Activated CD4-positive, alpha-beta T cell treated with anti-CD3 and anti-CD28 coated beads, Interleukin-2, amount 50 U/mL, for 24 hours (primary cell): ENCODE data around the gene POU5F1.
"Not testable (repeated sequence)": the region's sequence is repeated elsewhere in the genome, so short reads cannot be mapped to it uniquely, and the experiment has no call there.

ENCODE experiments used
- DNase-seq, 2 donors: peaks; one replicate each; pipeline ENCODE4 v3.0.0-alpha.2; 2020; ENCODE audit warnings: low read depth in 1 of 2, low spot score in 1 of 2

The POU5F1 gene

DNA sequence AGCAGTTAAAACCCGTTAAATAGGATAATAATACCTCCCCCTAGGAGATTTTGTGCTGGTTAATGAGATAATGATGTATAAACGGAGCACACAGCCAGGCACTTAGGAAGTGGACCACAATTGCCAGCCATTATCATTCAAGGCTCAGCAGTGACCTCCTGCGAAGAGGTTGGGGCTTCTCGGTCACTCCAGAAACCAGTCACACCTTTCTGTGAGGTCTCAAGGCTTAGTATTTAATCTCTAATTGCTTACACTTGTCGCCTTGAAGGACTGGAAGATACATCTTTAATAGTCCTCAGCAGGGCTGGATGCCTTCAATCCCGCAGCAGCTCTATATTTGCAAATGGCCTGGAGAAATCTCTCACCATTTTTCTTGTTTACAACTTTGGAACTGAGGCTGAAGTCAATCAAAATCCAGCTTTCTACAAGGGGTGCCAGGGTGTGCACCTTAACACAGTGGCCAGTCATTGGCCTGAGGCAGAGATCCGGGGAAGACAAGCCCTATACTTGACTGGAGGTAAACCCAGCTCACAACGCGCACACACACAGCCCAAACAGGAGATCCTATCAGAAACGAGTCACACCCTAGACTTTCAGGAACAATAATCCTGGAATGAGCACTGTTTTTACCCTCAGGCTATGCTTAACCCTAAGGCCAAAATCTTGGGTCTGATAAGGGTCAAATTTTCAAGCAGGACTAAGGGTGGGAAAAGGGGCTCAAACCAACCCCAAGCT is 1.2 kb downstream of the POU5F1 start:
- no peak for DNase-seq

DNA sequence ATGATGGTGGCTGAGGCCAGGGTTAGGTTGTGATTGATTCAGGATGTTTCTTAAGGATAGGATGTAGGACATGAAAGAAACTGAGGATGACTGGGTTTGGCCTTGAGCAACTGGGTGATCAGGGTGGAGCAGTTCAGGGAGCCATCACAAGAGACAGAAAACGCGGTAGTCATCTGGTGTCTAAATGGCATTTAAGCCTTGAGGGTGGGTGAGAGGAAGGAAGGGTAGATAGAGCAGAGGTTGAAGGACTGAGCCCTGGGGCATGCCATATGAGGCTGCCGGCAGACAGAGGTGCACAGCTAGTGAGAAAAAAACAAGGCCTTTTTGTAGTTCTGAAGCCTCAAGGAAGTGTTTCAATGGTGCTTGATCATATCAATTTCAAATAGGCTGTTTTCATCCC is 1.9 kb downstream of the POU5F1 start:
- DNase-seq, result no peak

DNA sequence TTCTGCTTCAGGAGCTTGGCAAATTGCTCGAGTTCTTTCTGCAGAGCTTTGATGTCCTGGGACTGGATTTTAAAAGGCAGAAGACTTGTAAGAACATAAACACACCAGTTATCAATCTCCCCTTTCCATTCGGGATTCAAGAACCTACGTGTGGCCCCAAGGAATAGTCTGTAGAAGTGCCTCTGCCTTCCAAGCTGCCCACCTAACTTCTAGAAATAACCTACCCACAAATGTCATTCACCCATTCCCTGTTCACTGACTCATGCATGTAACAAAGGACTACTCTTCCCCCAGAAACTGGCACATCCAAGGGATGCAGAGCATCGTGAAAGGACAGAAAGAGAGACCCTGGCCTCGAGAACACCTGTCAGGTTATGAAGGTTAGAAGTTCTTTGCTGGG is 4.5 kb downstream of the POU5F1 start:
- no peak for DNase-seq

DNA sequence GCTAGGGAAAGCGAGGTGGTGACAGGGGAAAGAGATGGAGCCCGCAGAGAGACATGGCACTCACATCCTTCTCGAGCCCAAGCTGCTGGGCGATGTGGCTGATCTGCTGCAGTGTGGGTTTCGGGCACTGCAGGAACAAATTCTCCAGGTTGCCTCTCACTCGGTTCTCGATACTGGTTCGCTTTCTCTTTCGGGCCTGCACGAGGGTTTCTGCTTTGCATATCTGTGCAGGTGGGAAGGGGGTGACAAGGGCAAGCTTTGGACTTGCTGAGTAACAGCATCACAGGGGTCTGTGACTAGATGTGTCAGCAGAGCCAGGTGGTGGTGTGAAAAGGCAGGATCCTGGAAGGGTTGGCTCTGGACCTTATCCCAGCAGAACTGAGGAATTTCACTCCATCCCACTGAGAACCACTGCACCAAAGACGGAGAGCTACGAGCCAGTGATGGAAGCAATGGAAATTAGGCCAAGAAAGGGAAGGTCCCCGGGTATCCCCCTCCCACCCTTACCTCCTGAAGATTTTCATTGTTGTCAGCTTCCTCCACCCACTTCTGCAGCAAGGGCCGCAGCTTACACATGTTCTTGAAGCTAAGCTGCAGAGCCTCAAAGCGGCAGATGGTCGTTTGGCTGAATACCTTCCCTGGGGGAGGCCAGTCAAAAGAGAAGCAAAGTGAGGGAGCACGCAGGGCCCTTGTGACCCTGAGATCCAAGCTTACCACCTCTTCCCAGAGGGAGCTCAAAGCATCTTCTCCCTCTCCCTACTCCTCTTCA is 5.2 kb downstream of the POU5F1 start:
- DNase-seq, result not testable (repeated sequence)

DNA sequence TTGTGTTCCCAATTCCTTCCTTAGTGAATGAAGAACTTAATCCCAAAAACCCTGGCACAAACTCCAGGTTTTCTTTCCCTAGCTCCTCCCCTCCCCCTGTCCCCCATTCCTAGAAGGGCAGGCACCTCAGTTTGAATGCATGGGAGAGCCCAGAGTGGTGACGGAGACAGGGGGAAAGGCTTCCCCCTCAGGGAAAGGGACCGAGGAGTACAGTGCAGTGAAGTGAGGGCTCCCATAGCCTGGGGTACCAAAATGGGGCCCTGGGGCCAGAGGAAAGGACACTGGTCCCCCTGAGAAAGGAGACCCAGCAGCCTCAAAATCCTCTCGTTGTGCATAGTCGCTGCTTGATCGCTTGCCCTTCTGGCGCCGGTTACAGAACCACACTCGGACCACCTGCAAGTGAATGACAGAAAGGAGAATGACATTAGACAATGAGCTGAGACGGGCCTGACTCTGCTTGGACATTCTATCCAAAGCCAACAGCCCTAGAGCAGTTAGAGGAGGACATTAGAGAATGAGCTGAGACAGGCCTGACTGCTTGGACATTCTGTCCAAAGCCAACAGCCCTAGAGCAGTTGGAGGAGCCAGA is 5.9 kb downstream of the POU5F1 start:
- DNase-seq, result not testable (repeated sequence)

DNA sequence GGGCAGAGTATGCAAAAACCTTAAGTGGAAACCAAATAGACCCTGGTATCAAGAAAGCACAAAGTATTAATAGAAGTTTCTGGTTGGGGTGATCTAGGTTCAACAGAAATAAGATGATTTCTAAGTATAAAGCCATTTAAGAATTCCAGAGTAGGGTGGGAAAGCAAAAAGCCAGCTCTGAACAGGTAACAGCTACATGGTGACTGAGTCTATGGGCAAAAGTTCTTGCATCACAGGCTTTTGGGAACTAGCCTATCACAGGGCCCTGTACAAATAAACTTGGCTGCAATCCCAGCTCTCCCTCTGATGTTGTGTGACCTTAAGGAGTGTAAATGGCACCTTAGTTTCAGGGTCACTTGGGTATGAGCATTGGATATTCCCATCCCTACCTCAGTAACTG is 6.6 kb downstream of the POU5F1 start:
- no peak for DNase-seq

DNA sequence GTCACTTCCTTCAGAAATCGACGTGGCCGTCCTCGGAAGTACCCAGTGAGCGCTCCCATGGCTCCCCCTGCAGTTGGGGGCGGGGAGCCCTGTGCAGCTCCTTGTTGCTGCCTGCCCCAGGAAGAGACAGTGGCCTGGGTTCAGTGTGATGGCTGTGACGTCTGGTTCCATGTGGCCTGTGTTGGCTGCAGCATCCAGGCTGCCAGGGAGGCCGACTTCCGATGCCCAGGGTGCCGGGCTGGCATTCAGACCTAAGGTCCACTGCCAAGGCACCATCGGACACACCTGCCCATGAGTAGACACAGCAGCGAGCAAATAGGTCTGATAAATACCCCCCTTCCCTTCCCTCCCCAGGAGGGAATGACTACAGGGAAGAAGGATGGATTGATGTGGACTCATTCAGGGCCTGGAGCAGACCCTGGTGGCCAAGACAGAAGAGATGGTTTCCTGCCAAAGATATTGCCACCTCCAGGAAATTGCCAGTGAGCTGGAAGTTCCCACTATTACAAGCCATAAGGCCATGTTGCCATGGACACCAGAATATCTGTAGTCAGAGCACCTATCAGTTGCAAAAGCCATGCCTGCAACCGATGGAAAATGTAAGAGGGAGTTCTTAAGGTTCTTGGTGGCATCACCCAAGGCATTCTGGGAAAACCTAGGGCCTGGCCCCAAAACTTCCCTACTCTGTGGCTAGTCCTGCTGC is 7.9 kb downstream of the POU5F1 start:
- DNase-seq, result no peak

DNA sequence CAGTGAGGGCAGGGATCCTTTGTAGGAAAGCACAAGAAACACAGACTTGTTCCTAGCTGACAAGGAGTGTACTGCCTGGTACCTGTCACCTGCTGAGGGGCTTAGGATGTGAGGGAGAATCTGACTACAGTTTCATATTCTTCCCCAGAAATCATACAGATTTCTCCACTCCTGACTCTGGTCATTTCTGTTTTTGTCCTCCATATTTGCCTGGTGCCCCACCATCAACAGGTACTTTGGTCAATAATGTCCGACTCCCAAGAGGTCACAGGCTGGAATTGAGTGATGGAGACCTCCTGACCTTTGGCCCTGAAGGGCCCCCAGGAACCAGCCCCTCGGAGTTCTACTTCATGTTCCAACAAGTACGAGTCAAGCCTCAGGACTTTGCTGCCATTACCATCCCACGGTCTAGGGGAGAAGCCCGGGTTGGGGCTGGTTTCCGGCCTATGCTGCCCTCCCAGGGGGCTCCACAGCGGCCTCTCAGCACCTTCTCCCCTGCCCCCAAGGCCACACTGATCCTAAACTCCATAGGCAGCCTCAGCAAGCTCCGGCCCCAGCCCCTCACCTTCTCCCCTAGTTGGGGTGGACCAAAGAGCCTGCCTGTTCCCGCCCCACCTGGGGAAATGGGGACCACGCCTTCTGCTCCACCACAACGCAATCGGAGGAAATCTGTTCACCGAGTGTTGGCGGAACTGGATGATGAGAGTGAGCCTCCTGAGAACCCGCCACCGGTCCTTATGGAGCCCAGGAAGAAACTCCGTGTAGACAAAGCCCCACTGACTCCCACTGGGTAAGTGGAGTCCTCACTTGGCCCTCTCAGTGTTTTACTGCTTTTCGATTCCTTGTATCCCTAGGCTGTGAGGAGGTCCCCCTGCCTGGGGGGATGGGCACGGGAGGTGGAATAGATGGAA is 9.0 kb downstream of the POU5F1 start:
- no peak for DNase-seq

DNA sequence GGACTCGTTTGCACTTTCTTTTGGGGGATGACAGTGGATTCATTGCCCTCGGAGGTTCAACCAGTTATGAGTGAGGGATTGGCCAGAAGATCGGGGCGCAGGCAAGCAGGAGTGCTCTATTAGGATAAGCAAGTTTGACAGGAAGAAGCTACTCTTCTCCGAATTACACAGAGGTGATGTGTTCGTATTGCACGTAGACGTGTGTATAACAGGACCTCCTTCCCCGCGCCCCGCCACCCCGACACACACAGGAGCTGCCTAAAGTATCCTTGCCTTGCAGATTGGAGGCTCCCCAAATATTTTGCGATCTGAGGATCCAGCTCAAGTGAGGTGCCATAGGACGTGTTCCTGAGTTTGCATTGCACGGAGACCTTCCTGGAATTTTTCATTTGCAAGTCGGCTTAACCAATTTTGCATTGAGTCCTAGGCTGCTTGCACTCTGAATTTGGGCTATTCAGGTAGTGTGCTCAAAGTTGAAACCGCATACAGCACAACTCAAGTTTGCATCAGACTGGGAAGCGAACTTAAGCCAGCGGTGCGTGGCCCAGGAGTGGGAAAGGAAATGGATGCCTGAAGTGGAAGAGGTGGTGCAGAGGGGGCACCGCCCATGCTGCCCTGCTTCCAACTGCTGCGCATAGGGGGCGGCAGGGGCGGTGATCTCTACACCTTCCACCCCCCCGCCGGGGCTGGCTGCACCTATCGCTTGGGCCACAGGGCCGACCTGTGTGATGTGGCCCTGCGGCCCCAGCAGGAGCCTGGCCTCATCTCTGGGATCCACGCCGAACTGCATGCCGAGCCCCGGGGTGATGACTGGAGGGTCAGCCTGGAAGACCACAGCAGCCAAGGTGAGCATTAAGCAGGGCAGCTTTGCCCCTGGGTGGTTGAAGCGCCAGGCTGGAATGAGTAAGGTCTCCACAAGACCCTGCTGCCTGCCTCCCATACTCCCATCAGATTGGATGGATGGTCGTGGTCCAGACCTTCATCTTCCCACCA is 11.3 kb downstream of the POU5F1 start:
- DNase-seq, result peak in 1 of 2 donors; percentile 6

DNA sequence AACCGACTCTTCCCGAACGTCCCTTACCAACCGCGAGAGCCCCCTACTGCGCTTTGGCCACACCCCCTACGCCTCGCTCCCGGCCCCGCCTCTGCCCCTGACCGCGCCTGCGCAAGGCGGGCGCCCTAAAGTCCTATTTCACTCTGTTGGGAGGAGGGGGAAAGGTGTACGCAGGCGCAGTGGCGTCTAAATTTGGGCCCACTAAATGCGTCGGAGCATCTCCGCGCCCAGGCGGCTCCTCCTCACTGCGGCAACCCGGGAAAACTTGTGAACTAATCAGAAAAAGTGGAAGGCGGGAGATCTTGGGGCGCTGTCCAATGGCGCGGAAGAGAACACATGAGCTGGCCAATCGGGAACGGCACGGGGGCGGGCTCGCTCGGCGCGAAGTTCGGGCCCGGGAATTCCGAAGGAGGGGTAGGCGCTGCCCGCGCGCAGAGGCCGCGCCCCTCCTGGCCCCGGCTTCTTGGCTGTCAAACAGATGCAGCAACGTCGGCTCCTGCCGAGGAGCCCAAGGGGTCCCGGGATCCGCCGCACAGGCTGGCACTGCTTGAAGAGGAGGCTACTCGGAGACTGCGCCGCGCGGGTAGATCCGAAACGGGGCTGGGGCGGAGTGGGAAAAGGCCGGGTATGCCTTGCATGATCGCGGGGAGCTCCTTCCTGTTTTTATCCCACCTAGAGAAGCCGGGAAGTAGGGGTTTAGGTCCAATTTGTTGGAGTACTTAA is 12.2 kb downstream of the POU5F1 start, which contains the start of gene TCF19:
Gene TCF19, plus strand, starts transcription at position 450 of the 723 bp plus-strand sequence. CDS start 881 bp downstream, outside the sequence.
- peak; percentile 97 to 99 for DNase-seq

DNA sequence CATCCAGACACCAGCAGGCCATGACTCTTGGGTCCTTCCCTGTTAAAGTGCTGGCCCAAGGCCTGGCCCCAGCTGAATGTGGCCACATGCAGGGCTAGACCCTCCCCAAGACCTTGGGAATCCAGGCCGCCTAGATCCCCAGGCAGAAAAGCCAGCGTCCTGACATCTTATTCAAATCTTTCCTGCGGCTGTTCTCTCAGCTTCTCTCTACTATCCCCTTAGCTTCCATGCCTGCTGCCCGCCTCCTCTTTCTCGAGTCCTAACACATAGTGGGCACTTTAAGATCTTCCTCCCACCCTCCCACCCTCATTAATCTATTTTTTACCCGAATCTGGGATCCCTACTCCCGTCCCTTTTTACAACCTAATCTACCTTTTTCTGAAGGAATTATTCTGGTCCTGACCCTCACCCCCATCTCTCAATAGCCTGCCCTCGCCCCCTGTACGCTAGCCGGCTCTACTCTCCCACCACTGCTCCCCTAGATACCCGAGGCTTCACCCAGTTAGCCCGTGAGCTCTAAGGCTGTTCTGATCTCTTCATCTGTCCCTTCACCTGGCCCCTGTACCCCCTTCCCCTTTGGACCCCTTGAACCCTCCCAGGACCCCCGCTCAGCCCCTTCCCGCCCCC is 12.9 kb downstream of the POU5F1 start, which contains the start of gene CCHCR1:
Gene CCHCR1, minus strand, starts transcription at position 290 of the 627 bp plus-strand sequence. Its CDS starts 202 bp downstream, at position 88.
- no peak for DNase-seq

DNA sequence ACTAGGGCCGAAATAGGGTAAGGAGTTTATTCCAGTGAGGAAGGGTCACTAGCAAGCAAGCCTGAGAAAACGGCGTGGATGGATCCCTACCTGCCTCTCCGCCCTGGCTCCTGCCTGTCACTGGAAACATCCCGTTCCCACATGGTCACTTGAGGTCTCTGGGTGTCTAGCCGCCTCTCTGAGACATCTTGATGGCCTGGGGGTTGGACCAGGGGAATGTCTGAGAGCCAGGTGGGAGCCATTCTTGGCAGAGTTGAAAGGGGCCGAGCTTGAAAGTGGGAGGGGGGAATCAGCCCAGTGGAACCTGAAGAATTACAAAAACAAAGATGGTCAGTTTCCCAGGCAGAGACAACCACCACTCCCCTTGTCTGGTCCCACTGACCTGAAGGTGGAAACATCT is 13.8 kb downstream of the POU5F1 start:
- no peak for DNase-seq

DNA sequence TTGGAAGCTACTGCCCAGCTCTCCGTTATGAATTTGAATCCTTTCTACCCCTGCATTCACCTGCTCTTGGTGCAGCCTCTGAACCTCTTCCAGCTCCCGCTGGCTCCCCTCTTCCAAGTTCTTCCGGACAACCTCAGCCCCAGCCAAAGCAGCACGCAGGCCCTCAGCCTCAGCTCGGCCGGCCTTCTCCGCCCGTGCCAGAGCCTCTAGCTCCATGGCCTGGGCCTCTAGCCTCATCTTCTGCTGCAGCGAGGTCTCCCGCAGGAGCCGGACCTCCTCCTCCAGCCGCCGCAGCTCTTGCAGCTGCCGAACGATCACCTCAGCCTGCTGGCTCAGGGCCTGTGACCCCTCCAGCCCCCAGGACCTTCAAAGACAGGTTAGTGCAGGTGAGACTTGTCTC is 16.0 kb downstream of the POU5F1 start:
- no peak for DNase-seq

DNA sequence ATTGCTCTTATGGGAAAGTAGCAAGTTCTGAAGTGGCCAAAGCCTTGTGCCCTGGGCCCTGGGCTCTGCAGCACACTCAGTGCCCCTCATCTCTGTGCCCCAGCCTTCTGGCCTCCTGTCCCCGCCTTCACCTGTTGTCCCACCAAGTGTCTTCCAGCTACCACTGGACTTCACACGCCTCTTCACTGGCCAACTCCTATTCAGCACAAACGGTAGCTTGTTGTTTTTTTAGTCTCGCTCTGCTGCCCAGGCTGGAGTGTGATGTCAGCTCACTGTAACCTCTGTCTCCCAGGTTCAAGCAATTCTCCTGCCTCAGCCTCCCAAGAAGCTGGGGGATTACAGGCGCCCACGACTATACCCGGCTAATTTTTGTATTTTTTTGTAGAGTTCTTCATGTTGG is 17.7 kb downstream of the POU5F1 start:
- DNase-seq, result no peak

DNA sequence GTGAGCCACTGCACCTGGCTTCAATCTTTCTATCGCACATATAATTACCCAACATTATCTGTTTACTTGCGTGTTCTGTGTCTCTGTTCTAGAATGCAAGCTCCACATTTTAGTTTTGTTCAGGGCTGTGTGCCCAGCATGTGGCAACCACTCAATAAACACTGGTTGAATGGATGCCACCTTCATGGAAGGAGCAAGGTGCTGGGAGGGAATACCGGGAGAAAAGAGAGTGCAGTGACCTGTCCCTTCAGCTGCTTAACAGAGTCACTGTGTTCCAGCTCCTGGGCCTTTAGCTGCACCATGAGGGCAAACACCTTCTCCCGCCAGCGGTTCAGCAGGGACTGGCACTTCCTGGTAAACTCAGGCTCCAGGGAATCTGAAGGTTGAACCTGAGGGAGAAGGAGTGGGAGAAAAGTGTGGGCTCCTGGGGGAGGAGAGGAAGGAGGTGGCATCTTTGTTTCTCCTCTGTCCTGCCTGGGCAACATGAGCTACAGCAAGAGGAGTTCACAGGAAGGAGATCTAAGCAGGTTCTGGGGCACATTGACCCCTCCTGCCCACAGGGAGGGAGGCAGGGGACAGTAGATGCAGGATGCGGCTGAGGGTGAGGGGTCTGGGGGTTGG is 20.5 kb downstream of the POU5F1 start:
- DNase-seq, result no peak

DNA sequence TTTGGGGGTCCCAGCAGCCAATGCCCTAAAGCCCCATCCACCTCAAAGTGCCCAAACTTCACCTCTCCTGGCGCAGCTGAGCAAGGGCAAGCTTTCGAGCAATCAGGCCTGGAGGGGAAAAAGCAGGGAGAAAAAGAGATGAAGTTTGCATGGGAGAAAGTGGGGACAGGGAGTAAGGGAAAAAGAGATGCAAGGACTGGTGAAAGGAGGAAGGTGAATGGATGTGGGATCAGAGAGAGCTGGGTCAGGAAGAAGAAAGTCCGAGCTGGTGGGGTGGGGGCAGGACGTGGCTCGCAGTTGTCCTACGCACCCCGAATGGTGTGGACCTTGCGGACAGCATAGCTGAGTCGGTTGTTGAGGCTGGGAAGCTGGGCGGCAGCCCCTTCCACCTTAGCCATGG is 25.1 kb downstream of the POU5F1 start:
- no peak for DNase-seq

DNA sequence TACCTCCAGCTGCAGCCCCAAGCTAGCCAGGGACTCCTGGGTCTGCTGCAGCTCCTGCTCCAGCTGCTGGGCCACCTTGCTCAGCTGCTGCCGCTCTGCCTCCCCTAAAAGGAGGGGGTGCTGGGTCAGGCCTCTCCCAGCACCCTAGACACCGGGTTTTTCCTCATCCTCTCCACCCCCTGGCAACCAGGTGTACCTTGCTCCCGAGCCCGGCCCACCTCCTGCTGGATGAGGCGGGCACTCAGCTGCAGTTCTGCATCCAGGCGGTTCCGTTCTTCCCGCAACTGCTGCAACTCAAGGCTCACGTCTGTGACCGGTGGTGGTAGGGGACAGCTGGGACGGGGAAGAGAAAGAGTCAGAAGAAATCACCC is 25.5 kb downstream of the POU5F1 start:
- DNase-seq, result no peak
